ENCODE results near the gene ITGB7. TPM values are rescaled to one million over a fixed set of nuclear protein-coding genes. Genes with fewer than 3 reads are reported as not detected.
A peak's percentile ranks its signal among the peaks of the same experiment; 100 is the strongest.

The ITGB7 gene
- total and polyA plus RNA-seq, 9 of the 15 experiments (the other 6 are each of a cell fraction or from before 2014, with no cell fraction given), result 0.06 to 2.0 (median 0.67) TPM

- TF ChIP-seq UBTF (IDR thresholded peaks at IDR 0.05; ENCODE audit: borderline replicate concordance in 1 of 2, low read depth in 2 of 2, low read length in 2 of 2) (0 out of 4 replicates have a peak, but pooled peaks of 1 of the 2 experiments have one; percentile 47), ATF7 (IDR thresholded peaks at IDR 0.05) (peak; percentile 39; the same call in 1 of the 2 replicates), TEAD1 (CRISPR knock-in tag; IDR thresholded peaks at IDR 0.05) (peak; percentile 78 to 96), ZBTB17 (CRISPR knock-in tag; IDR thresholded peaks at IDR 0.05) (no peak), TCFL5 (CRISPR knock-in tag; conservative IDR thresholded peaks at IDR 0.05) (no peak), PCBP1 (IDR thresholded peaks at IDR 0.05; ENCODE audit: low read depth, low read length, poor library complexity, severe bottlenecking) (peak; percentile 26), HNRNPL (IDR thresholded peaks at IDR 0.05; ENCODE audit: low read depth, low read length) (no peak), ZNF75A (CRISPR knock-in tag; IDR thresholded peaks at IDR 0.05) (no peak), EP400 (IDR thresholded peaks at IDR 0.05) (0 out of 2 replicates have a peak, but pooled peaks have one; percentile 7), ZBTB9 (CRISPR knock-in tag; IDR thresholded peaks at IDR 0.05) (0 out of 2 replicates have a peak, but pooled peaks have one; percentile 23), ERF (CRISPR knock-in tag; IDR thresholded peaks at IDR 0.05) (no peak), MCM7 (IDR thresholded peaks at IDR 0.05) (no peak), YY1 (IDR thresholded peaks at IDR 0.05; ENCODE audit: borderline replicate concordance in 1 of 3, control insufficient read depth in 1 of 3, extremely low read depth in 1 of 3, insufficient read depth in 3 of 3, insufficient read length in 1 of 3, insufficient replicate concordance in 2 of 3, low read depth in 1 of 3, low read length in 2 of 3) (peak in 1 of 3 experiments; percentile 11), KAT7 (CRISPR knock-in tag; IDR thresholded peaks at IDR 0.05; ENCODE audit: borderline replicate concordance) (0 out of 2 replicates have a peak, but pooled peaks have one; percentile 35), ZBTB7A (IDR thresholded peaks at IDR 0.05; ENCODE audit: borderline replicate concordance, control insufficient read depth, low read depth, low read length) (peak; percentile 78; the same call in 1 of the 2 replicates), FOXA3 (CRISPR knock-in tag; conservative IDR thresholded peaks at IDR 0.05 in 1 of 2, IDR thresholded peaks at IDR 0.05 in 1 of 2) (0 out of 4 replicates have a peak, but pooled peaks of 1 of the 2 experiments have one; percentile 26), ZNF668 (CRISPR knock-in tag; IDR thresholded peaks at IDR 0.05) (no peak), SOX6 (IDR thresholded peaks at IDR 0.05) (no peak), BCOR (IDR thresholded peaks at IDR 0.05) (0 out of 2 replicates have a peak, but pooled peaks have one; percentile 29), PRDM10 (IDR thresholded peaks at IDR 0.05; ENCODE audit: partially characterized antibody) (peak; percentile 96)
Observed at GRCh38 chr12:53220694-53221202, 13.7 kb upstream of the ITGB7 start (continued).
